Activated naive CD4-positive, alpha-beta T cell treated with anti-CD3 and anti-CD28 coated beads, Interleukin-2, amount 50 U/mL, for 72 hours (primary cell): ENCODE measurements around the gene PRPF31. TPM values are rescaled to one million over a fixed set of nuclear protein-coding genes. Genes with fewer than 3 reads are reported as not detected.
A peak's percentile ranks its signal among the peaks of the same experiment; 100 is the strongest.

Experiments used
- ATAC-seq, 2 donors: fragments of 150-1000 bp; cut with Tn5 transposase; 2 replicates each; pipeline ENCODE4 v1.10.0; 2021; ENCODE audit warnings: mild to moderate bottlenecking in 2 of 2, moderate library complexity in 2 of 2
- DNase-seq, 2 donors: peaks; one replicate each; pipeline ENCODE4 v3.0.0; 2021 to 2022; ENCODE audit warnings: low spot score in 2 of 2
- H3K27ac Mint-ChIP-seq, 2 donors: one replicate each; pipeline ENCODE4 v1.8.0; 2022; ENCODE audit warnings: mild to moderate bottlenecking in 2 of 2, mixed read lengths in 2 of 2
- H3K36me3 Mint-ChIP-seq, 2 donors: one replicate each; pipeline ENCODE4 v1.8.0; 2022; ENCODE audit warnings: mixed read lengths in 2 of 2
- H3K9me3 Mint-ChIP-seq, 2 donors: one replicate each; pipeline ENCODE4 v1.8.0; 2022; ENCODE audit warnings: mixed read lengths in 2 of 2
- total RNA-seq, 2 donors: library from RNA; stranded (reverse); gene quantifications; one replicate each; pipeline ENCODE4 v1.2.3, GENCODE V29; 2022

The PRPF31 gene
- total RNA-seq, 2 donors from 2014 or later: 47.9 to 92.9 TPM

GRCh38 chr19:54151362-54152035 is 35.9 kb downstream of the PRPF31 start:
- ATAC-seq (no peak), DNase-seq (no peak)
- Mint-ChIP-seq H3K9me3 (no peaks in the 10 kb centered on the region), H3K36me3 (peaks cover 7 to 29% of the 10 kb centered on the region in 2 donors), H3K27ac (peak overlapping the region in 1 of 2 donors; percentile 64)

GRCh38 chr19:54152267-54152666 is 36.7 kb downstream of the PRPF31 start:
- ATAC-seq (no peak), DNase-seq (no peak)
- no peaks in the 10 kb centered on the region for H3K9me3 Mint-ChIP-seq
- H3K27ac Mint-ChIP-seq: no peak overlapping the region
- peaks cover 12 to 24% of the 10 kb centered on the region in 2 donors for H3K36me3 Mint-ChIP-seq

GRCh38 chr19:54152878-54153524 is 37.4 kb downstream of the PRPF31 start:
- ATAC-seq: no peak
- H3K27ac Mint-ChIP-seq: peak overlapping the region in 1 of 2 donors; percentile 38
- peaks cover 12 to 24% of the 10 kb centered on the region in 2 donors for H3K36me3 Mint-ChIP-seq
- no peak for DNase-seq
- no peaks in the 10 kb centered on the region for H3K9me3 Mint-ChIP-seq

- Mint-ChIP-seq H3K27ac (peak overlapping the region; percentile 52 to 70), H3K9me3 (no peaks in the 10 kb centered on the region), H3K36me3 (peaks cover 12 to 24% of the 10 kb centered on the region in 2 donors)
- ATAC-seq (no peak), DNase-seq (no peak)
These were observed 38.3 kb downstream of the PRPF31 start for GRCh38 chr19:54153731-54154326.

GRCh38 chr19:54154603-54155345 is 39.2 kb downstream of the PRPF31 start:
- no peak for DNase-seq

GRCh38 chr19:54155694-54156093 is 40.1 kb downstream of the PRPF31 start:
- Mint-ChIP-seq H3K27ac (peak overlapping the region in 1 of 2 donors; percentile 72), H3K36me3 (peaks cover 15 to 27% of the 10 kb centered on the region in 2 donors), H3K9me3 (no peaks in the 10 kb centered on the region)
- no peak for DNase-seq
- ATAC-seq: no peak

More at GRCh38 chr19:54154603-54155345, 39.2 kb downstream of the PRPF31 start:
- H3K36me3 Mint-ChIP-seq: peaks cover 15 to 24% of the 10 kb centered on the region in 2 donors
- no peaks in the 10 kb centered on the region for H3K9me3 Mint-ChIP-seq
- peak overlapping the region; percentile 68 to 70 for H3K27ac Mint-ChIP-seq
- ATAC-seq: no peak

- ATAC-seq (no peak), DNase-seq (no peak)
- Mint-ChIP-seq H3K9me3 (no peaks in the 10 kb centered on the region), H3K36me3 (peaks cover 15 to 30% of the 10 kb centered on the region in 2 donors), H3K27ac (peak overlapping the region; percentile 67 to 93)
These were observed 40.9 kb downstream of the PRPF31 start for GRCh38 chr19:54156490-54156889.

GRCh38 chr19:54156953-54157352 is 41.4 kb downstream of the PRPF31 start:
- ATAC-seq: no peak
- H3K27ac Mint-ChIP-seq: peak overlapping the region; percentile 67 to 93
- no peak for DNase-seq
- H3K9me3 Mint-ChIP-seq: no peaks in the 10 kb centered on the region
- peaks cover 15 to 30% of the 10 kb centered on the region in 2 donors for H3K36me3 Mint-ChIP-seq

GRCh38 chr19:54158812-54159351 is 43.3 kb downstream of the PRPF31 start:
- no peaks in the 10 kb centered on the region for H3K9me3 Mint-ChIP-seq
- DNase-seq: peak in 1 of 2 donors; percentile 41
- no peak for ATAC-seq
- peak overlapping the region; percentile 93 for H3K27ac Mint-ChIP-seq
- peaks cover 15 to 21% of the 10 kb centered on the region in 2 donors for H3K36me3 Mint-ChIP-seq

GRCh38 chr19:54159352-54160181 is 44.0 kb downstream of the PRPF31 start, which contains the start of gene LENG1:
TSS of gene LENG1 (minus strand) at chr19:54159721. CDS start at chr19:54159695, 26 bp downstream.
- DNase-seq: peak; percentile 96 to 99
- peak; percentile 92 to 94 for ATAC-seq
- H3K36me3 Mint-ChIP-seq: peaks cover 12 to 15% of the 10 kb centered on the region in 2 donors
- H3K27ac Mint-ChIP-seq: peak within 1 kb of the TSS; percentile 93 to 99
- no peaks in the 10 kb centered on the region for H3K9me3 Mint-ChIP-seq

- DNase-seq: no peak
- peak overlapping the region; percentile 93 to 99 for H3K27ac Mint-ChIP-seq
- no peaks in the 10 kb centered on the region for H3K9me3 Mint-ChIP-seq
- H3K36me3 Mint-ChIP-seq: peaks cover 9 to 10% of the 10 kb centered on the region in 2 donors
- no peak for ATAC-seq
These were observed 44.7 kb downstream of the PRPF31 start for GRCh38 chr19:54160182-54160811.

- no peak for ATAC-seq
- Mint-ChIP-seq H3K27ac (peak overlapping the region; percentile 93 to 99), H3K36me3 (peaks cover 8 to 9% of the 10 kb centered on the region in 2 donors), H3K9me3 (no peaks in the 10 kb centered on the region)
- no peak for DNase-seq
These were observed 45.3 kb downstream of the PRPF31 start for GRCh38 chr19:54160854-54161253.

- peak overlapping the region in 1 of 2 donors; percentile 93 for H3K27ac Mint-ChIP-seq
- no peaks in the 10 kb centered on the region for H3K9me3 Mint-ChIP-seq
- peak; percentile 72 to 76 for DNase-seq
- peak in 1 of 2 donors; percentile 31 for ATAC-seq
- peaks cover 4 to 6% of the 10 kb centered on the region in 2 donors for H3K36me3 Mint-ChIP-seq
These were observed 46.8 kb downstream of the PRPF31 start for GRCh38 chr19:54162241-54162805.

- Mint-ChIP-seq H3K27ac (no peak overlapping the region), H3K9me3 (no peaks in the 10 kb centered on the region), H3K36me3 (peaks cover 4 to 6% of the 10 kb centered on the region in 2 donors)
- ATAC-seq (no peak), DNase-seq (no peak)
These were observed 47.3 kb downstream of the PRPF31 start for GRCh38 chr19:54162884-54163283.
